Epithelial cell of proximal tubule (primary cell): Measurements from ENCODE around the gene ADCY3. TPM values are rescaled to one million over a fixed set of nuclear protein-coding genes. Genes with fewer than 3 reads are reported as not detected.

Experiments used
- DNase-seq: peaks from one replicate; pipeline ENCODE4 v3.0.0-alpha.2; 2011; ENCODE audit warnings: low read depth
- H3K4me3 ChIP-seq: 2 replicates; pipeline ENCODE4 v1.5.1; 2011; ENCODE audit warnings: low read depth, mild to moderate bottlenecking, low read length
- CTCF ChIP-seq: conservative IDR thresholded peaks from 2 replicates; pipeline ENCODE4 v1.5.1; 2012; ENCODE audit warnings: low read depth, mild to moderate bottlenecking, low read length
- total RNA-seq: library from RNA; depleted of rRNA; stranded (reverse); fragments of >200 nt; gene quantifications from 2 replicates; pipeline ENCODE4 v1.2.3, GENCODE V29; 2015

Gene ADCY3
- total RNA-seq, 1 donor from 2014 or later, result 18.7 TPM

GRCh38 chr2:24955921-24956320 lies 35.9 kb upstream of the ADCY3 start:
- no peak for TF ChIP-seq CTCF
- no peak overlapping the region for H3K4me3 ChIP-seq
- no peak for DNase-seq

- TF ChIP-seq CTCF, result no peak
- no peak overlapping the region for H3K4me3 ChIP-seq
- no peak for DNase-seq
Measured at GRCh38 chr2:24955232-24955631, 35.2 kb upstream of the ADCY3 start.

- DNase-seq, result no peak
- H3K4me3 ChIP-seq, result no peak overlapping the region
- TF ChIP-seq CTCF, result no peak
Measured at GRCh38 chr2:24950102-24950501, 30.1 kb upstream of the ADCY3 start.

- H3K4me3 ChIP-seq, result no peak overlapping the region
- no peak for TF ChIP-seq CTCF
- no peak for DNase-seq
Measured at GRCh38 chr2:24948506-24948905, 28.5 kb upstream of the ADCY3 start.

- no peak overlapping the region for H3K4me3 ChIP-seq
- no peak for DNase-seq
- no peak for TF ChIP-seq CTCF
Measured at GRCh38 chr2:24947561-24948157, 27.6 kb upstream of the ADCY3 start.

GRCh38 chr2:24945907-24946306 lies 25.9 kb upstream of the ADCY3 start:
- DNase-seq, result no peak
- no peak for TF ChIP-seq CTCF
- no peak overlapping the region for H3K4me3 ChIP-seq

GRCh38 chr2:24943427-24944053 lies 23.5 kb upstream of the ADCY3 start:
- DNase-seq, result no peak
- no peak overlapping the region for H3K4me3 ChIP-seq
- no peak for TF ChIP-seq CTCF
